Left lung (tissue), 10 donors: Measurements from ENCODE around the gene ARHGAP35. TPM values are rescaled to one million over a fixed set of nuclear protein-coding genes. Genes with fewer than 3 reads are reported as not detected.
"Not testable (repeated sequence)": the region's sequence is repeated elsewhere in the genome, so short reads cannot be mapped to it uniquely, and the experiment has no call there.

Experiments
- ATAC-seq: fragments of 200-7000 bp; cut with Tn5 transposase; one replicate; pipeline ENCODE4 v1.9.1; 2020; ENCODE audit warnings: moderate library complexity
- DNase-seq, 4 donors: peaks; one replicate each; pipeline ENCODE4 v3.0.0-alpha.2; 2013 to 2020
- H3K27ac ChIP-seq, 2 donors: fragments of 200-600 bp; sonication (generic) in 1 of 2; one replicate each; pipeline versions ENCODE4 v1.5.0 to v1.8.0; 2020 to 2021
- H3K27me3 ChIP-seq, 2 donors: fragments of 200-600 bp; sonication (generic) in 1 of 2; one replicate each; pipeline versions ENCODE4 v1.5.0 to v1.8.0; 2020 to 2021
- H3K36me3 ChIP-seq, 2 donors: fragments of 200-600 bp; sonication (generic) in 1 of 2; one replicate each; pipeline versions ENCODE4 v1.5.0 to v1.8.0; 2020 to 2021
- H3K4me1 ChIP-seq, 2 donors: fragments of 200-600 bp; one replicate each; pipeline ENCODE4 v1.8.0; 2021
- H3K4me3 ChIP-seq, 2 donors: fragments of 200-600 bp; sonication (generic) in 1 of 2; one replicate each; pipeline versions ENCODE4 v1.5.0 to v1.8.0; 2020 to 2021; ENCODE audit warnings: mild to moderate bottlenecking in 1 of 2
- H3K9me3 ChIP-seq, 2 donors: fragments of 200-600 bp; sonication (generic) in 1 of 2; one replicate each; pipeline versions ENCODE4 v1.5.0 to v1.8.0; 2020 to 2021
- intact Hi-C, 2 donors: fragments of 100-400 bp; cut with DNase I; formaldehyde crosslinking; loops; one replicate each; pipeline versions ENCODE4 v1.11.2 to v1.14.2; 2022
- polyA plus RNA-seq, 6 donors: library from polyadenylated mRNA; unstranded; fragments of 120-200 nt; gene quantifications; one replicate each; pipeline ENCODE4 v1.2.1, GENCODE V29; 2013; ENCODE audit not compliant: insufficient read length in 6 of 6
- total RNA-seq, 2 donors: library from RNA; stranded (reverse); fragmentation: NEBNext Ultra II Directional; extraction: Animal tissue kit (Norgen Biotek cat#: 25700); gene quantifications; one replicate each; pipeline ENCODE4 v1.2.1, GENCODE V29; 2021
- TF ChIP-seq, protein P1 (sequence below), 2 donors: fragments of 200-600 bp; sonication (generic) in 1 of 2; IDR thresholded peaks; one replicate each; pipeline versions ENCODE4 v1.5.0 to v1.8.0; 2021; ENCODE audit warnings: antibody characterized with exemption in 2 of 2
- donor health status: DM: no; HTN: yes; CAD: no.
- donor health status: DM: no; HTN: no; CAD: no.

ARHGAP35 gene
- total and polyA plus RNA-seq, 8 donors, result 35.2 to 54.6 (median 49.7) TPM

GRCh38 chr19:46849610-46850009, 11.2 kb upstream of the ARHGAP35 start:
- intact Hi-C loops, result loop anchor here in 1 of 2 donors (10.0 kb wide), 1 partner anchor 95 kb away; no protein-coding TSS in a partner anchor

DNA sequence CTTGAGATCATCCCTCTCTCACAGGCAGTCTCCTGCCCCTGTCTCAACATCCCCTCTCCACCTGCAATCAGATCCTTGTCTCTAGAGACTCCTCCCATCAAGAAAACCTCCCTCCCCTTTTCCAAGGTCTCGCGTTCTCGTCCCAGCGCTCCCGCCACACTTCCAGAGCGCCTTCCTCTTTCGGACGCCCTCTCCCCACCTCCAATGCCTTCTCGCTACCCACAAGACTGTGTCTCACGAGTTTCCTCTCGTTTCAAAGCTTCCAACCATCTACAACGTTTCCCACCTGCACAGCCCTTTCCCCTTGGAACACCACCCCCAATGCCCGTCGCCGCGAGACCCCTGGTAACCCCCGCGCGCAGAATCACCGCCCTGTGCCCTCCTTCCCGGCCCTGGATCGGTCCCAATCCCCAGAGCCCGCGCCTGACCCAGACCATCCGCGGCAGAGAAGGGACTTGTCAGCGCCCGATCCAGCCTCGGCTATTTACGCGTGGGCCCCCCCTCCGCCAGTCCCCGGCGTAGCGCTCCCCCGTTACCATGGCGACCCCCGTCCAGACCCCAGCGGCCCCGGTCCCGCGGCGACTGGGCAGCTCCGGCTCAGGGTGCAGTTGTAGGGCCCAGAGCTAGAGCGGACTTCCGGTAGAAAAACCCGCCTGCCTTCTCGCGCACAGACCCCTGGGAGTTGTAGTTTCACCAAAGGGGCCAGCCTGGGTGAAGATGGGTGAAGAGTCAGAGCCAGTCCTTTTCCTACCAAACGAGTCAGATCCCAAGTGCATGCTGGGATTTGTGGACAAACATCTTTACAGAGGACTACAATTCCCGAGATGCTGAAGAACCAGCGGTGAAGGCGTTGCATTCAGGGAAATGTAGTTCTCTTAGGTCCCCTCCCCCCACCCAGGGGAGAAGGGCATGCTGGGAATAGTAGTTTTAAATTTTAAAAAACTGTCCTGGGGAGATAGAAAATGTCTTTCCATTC, 10.3 kb upstream of the ARHGAP35 start, which contains the start of gene AP2S1:
Gene AP2S1, minus strand, starts transcription at position 619 of the 976 bp plus-strand sequence. Its CDS starts 80 bp downstream, at position 539.
- H3K9me3 ChIP-seq, result no peaks in the 10 kb centered on the region
- TF ChIP-seq, protein P1, sequence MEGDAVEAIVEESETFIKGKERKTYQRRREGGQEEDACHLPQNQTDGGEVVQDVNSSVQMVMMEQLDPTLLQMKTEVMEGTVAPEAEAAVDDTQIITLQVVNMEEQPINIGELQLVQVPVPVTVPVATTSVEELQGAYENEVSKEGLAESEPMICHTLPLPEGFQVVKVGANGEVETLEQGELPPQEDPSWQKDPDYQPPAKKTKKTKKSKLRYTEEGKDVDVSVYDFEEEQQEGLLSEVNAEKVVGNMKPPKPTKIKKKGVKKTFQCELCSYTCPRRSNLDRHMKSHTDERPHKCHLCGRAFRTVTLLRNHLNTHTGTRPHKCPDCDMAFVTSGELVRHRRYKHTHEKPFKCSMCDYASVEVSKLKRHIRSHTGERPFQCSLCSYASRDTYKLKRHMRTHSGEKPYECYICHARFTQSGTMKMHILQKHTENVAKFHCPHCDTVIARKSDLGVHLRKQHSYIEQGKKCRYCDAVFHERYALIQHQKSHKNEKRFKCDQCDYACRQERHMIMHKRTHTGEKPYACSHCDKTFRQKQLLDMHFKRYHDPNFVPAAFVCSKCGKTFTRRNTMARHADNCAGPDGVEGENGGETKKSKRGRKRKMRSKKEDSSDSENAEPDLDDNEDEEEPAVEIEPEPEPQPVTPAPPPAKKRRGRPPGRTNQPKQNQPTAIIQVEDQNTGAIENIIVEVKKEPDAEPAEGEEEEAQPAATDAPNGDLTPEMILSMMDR (IDR thresholded peaks at IDR 0.05), result peak in 1 of 2 donors; percentile 11
- H3K27ac ChIP-seq, result peak within 1 kb of the TSS; percentile 87 to 93
- ATAC-seq (peak; percentile 97), DNase-seq (peak; percentile 93 to 97 (median 94))
- H3K4me1 ChIP-seq, result peaks cover 7 to 34% of the 10 kb centered on the region in 2 donors
- no peaks in the 10 kb centered on the region for H3K27me3 ChIP-seq
- H3K36me3 ChIP-seq, result peaks cover 0 to 4% of the 10 kb centered on the region in 2 donors
- intact Hi-C loops, result no loop called here
- H3K4me3 ChIP-seq, result peak within 1 kb of the TSS; percentile 90

More at GRCh38 chr19:46849610-46850009, 11.2 kb upstream of the ARHGAP35 start:
- TF ChIP-seq, protein P1 (IDR thresholded peaks at IDR 0.05), result no peak
- Histone ChIP-seq H3K4me1 (peaks cover 7 to 33% of the 10 kb centered on the region in 2 donors), H3K9me3 (no peaks in the 10 kb centered on the region), H3K4me3 (peak overlapping the region; percentile 90), H3K27ac (peak overlapping the region; percentile 87 to 93), H3K27me3 (no peaks in the 10 kb centered on the region), H3K36me3 (peaks cover 0 to 10% of the 10 kb centered on the region in 2 donors)
- no peak for ATAC-seq
- DNase-seq, result peak in 1 of 4 donors; percentile 24

DNA sequence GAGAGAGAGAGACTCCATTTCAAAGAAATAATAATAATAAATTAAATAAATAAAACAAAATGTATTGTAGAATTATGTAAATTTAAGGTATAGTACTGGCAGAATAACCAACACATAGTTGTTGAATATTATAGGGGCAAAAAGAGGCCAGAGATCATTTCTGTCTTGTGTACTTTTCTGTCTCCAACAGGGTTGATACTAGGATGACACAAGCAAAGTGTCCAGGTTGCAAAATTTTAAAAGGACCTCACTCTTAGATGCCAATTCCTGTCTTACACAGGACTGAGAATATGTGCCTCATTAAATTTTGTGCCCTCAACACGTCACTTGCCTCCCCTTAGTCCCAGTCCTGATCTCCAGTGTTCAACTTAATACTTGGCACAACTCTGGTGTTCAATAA, 8.0 kb upstream of the ARHGAP35 start:
- H3K27me3 ChIP-seq, result no peaks in the 10 kb centered on the region
- DNase-seq (no peak), ATAC-seq (no peak)
- intact Hi-C loops, result no loop called here
- no peaks in the 10 kb centered on the region for H3K36me3 ChIP-seq
- peaks cover 7 to 46% of the 10 kb centered on the region in 2 donors for H3K4me1 ChIP-seq
- no peak overlapping the region for H3K27ac ChIP-seq
- H3K4me3 ChIP-seq, result no peak overlapping the region
- TF ChIP-seq, protein P1 (IDR thresholded peaks at IDR 0.05), result no peak
- no peaks in the 10 kb centered on the region for H3K9me3 ChIP-seq

GRCh38 chr19:46854698-46855097, 6.1 kb upstream of the ARHGAP35 start:
- H3K4me1 ChIP-seq, result peaks cover 0 to 36% of the 10 kb centered on the region in 2 donors
- peak in 1 of 4 donors; percentile 18 for DNase-seq
- H3K36me3 ChIP-seq, H3K4me3 ChIP-seq, H3K9me3 ChIP-seq, ATAC-seq, H3K27me3 ChIP-seq, intact Hi-C loops, H3K27ac ChIP-seq: not testable (repeated sequence)

DNA sequence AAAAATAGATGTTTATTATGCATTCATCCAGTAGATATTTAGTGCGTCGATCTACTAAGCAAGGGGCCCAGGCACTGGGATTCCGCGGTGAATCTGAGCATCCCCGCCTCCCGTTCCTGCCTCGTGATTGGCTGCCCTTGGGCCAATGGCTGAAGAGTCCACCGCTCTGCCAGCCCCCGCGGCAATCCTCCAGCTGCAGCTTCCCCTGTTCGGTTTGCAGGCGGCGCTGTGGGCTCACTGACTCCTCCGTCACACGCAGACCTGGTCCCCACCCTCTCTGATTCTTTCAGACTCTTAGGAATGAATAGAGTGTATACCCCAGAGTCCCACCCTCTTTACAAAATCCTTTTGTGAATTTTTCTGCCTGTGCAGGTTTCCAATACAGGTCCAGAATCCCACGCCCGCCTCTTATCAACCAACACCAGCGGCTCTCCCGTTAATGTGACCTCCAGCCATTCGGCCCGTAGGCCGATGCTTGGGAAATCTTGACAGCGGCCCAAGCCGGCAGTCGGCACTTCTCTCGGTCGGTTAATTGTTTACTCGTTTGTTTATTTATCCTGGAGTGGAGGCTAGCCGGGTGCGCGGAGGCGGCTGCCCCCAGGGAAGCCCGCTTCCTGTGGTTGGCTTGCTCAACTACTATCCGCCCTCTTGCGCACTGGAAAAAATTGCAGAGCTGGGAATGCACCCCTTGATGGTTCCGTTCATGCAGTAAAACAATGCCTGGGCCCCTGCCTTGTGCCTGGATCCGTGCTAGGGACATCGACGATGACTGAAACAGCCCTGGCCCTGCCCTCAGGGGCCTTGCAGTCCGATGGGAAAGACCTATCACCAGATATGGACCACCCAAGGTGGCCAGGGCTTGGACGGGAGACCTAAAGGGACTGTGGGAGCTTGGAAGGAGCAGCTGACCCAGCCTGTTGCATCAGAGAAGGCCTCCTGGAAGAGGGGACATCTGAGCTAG, 4.5 kb upstream of the ARHGAP35 start:
- peak; percentile 94 to 97 (median 97) for DNase-seq
- intact Hi-C loops, result no loop called here

More for the DNA sequence above, 4.5 kb upstream of the ARHGAP35 start:
- TF ChIP-seq, protein P1 (IDR thresholded peaks at IDR 0.05), result peak; percentile 57 to 67
- no peaks in the 10 kb centered on the region for H3K27me3 ChIP-seq
- no peaks in the 10 kb centered on the region for H3K36me3 ChIP-seq
- H3K9me3 ChIP-seq, result no peaks in the 10 kb centered on the region
- peak overlapping the region; percentile 84 to 89 for H3K27ac ChIP-seq
- peak; percentile 81 for ATAC-seq
- peak overlapping the region; percentile 27 to 35 for H3K4me3 ChIP-seq
- peaks cover 0 to 33% of the 10 kb centered on the region in 2 donors for H3K4me1 ChIP-seq
